Urothelium cell line (cell line): ENCODE data around the gene NR2C2.

Experiments
- DNase-seq: peaks from one replicate; pipeline ENCODE4 v3.0.0; 2011; ENCODE audit warnings: low spot score, mixed read lengths
- FAIRE-seq: peaks from 2 replicates; lab custom pipeline; 2011; peaks lifted over from hg19 to GRCh38; lab: Jason Lieb, UNC

NR2C2 gene

DNA sequence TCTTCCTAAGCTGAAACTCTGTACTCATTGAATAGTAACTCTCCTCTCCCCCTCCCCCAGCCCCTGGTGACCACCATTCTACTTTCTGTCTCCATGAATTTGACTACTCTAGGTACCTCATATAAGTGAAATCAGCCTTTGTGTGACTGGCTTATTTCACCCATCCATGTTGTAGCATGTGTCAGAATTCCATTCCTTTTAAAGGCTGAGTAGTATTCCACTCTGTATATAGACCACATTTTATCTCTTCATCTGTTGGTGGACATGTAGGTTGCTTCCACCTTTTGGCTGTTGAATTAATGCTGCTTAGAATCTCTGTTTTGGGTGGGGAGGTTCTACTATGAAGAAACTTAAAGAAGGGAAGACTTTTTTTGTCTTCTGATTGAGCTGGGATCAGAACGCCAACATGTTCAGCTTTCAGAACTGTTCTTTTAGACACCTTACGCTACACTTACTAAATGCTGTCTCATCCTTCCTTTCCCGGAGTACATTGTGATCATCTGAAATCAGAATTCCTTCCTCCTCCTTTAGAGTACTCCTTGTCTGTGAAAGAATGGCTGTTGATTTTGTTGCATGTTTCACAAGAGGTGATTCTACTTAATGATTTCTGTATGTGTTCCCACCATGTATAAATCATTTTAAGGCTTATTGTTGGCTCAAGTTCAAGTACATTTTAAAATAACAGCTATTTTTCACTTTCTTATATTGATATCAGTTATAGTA lies 67.4 kb downstream of the NR2C2 start:
- DNase-seq (no peak), FAIRE-seq (no peak)

- DNase-seq (no peak), FAIRE-seq (no peak)
These were observed 68.1 kb downstream of the NR2C2 start for GRCh38 chr3:15015456-15015855.

- no peak for DNase-seq
These were observed 69.8 kb downstream of the NR2C2 start for GRCh38 chr3:15017191-15017590.

DNA sequence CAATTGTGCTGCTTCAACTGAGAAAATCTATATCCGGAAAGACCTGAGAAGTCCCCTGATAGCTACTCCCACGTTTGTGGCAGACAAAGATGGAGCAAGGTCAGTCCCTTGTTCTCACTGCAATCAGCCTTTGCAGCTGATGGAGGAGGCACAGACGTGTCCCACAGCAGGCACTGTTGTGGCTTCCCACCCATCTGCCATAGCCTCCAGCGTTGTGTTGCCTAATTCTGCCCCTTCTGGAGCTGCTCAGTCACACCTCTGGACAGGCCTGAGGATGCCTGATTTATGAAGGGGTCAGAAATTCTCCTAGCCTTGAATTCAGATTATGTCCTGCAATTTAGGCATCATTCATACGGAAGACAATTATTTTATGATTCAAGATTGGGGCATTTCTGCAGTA lies 75.9 kb downstream of the NR2C2 start:
- DNase-seq (no peak), FAIRE-seq (no peak)

More at GRCh38 chr3:15017191-15017590, 69.8 kb downstream of the NR2C2 start:
- FAIRE-seq, result no peak

GRCh38 chr3:15023719-15024118 lies 76.3 kb downstream of the NR2C2 start:
- no peak for DNase-seq
- FAIRE-seq, result no peak

- FAIRE-seq (no peak), DNase-seq (no peak)
These were observed 82.2 kb downstream of the NR2C2 start for GRCh38 chr3:15029625-15030024.

DNA sequence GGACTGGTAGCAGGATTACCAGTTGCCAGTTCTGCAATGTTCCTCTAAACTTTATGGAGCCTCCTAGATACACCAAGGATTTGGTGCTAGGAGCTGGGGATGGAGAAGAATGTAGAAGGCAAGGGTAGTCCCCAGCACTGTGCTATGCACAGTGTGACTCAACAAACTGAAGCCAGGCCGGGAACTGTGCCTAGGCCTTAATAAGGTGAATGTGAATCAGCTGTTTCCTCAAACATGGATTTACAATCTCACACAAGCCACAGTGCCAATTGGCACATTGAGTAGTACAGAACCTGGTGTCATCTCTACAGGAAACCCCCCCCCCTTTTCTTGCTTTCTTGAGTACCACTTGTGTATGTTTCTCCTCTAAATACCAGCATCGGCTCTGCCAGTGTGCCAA lies 85.3 kb downstream of the NR2C2 start:
- no peak for FAIRE-seq
- no peak for DNase-seq

DNA sequence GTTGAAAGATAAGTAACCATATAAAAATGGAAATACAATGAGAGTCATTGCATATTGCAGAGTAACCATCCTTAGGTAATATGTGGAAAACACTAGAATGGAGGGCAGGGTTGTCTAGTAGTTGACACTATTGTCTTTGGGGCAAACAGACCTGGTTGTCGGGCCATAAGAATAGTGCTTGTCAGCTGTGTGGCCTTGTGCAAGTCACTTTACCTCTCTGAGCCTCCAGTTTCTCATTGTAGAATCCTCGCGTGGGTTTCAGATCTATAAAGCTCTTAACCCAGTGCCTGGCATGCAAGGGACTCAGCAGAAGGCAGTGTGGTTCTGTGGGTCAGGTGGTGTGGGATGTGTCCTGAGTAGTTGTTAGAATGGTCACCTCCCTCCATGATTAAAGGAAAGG lies 85.7 kb downstream of the NR2C2 start:
- FAIRE-seq (peak; percentile 42), DNase-seq (no peak)

- FAIRE-seq (no peak), DNase-seq (no peak)
These were observed 90.9 kb downstream of the NR2C2 start for GRCh38 chr3:15038306-15038705.

DNA sequence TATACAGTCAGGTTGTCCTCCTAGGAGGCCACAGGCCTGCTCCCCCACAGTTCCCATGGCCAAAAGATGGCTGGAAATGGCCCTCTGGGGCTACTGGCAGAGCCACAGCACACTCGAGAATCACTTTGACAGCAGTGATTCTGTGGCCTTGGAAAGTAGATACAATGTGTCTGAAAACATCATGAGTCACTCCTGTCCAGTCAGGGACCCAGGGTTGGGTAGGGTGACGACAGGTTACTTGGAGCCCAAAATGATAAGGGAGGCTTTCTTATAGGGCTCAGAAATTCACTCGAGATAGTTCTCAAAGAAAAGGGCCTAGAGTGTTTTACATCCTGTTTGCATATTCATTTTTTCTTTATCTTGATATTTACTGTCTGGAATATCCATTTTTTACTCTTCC lies 93.5 kb downstream of the NR2C2 start:
- no peak for DNase-seq
- FAIRE-seq, result no peak

GRCh38 chr3:15041950-15042349 lies 94.6 kb downstream of the NR2C2 start:
- no peak for DNase-seq
- no peak for FAIRE-seq

DNA sequence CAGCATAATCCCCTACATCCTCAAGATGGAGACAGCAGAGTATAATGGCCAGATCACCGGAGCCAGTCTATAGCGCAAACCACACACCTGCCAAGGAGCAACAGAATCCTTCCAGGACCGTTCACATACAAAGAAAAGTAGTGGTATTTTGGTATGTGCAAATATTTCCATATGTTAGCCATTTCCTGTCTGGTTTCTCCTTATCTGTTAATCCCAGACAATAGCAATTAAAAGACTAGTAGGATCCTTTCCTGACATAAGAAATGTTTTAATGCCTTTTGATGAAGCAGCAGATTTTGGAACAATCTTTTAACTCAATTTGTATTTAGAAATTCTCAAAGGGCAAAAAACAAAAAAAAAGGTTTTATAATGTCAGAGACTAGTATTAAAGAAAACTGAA lies 95.6 kb downstream of the NR2C2 start:
- DNase-seq, result no peak
- no peak for FAIRE-seq

- FAIRE-seq, result no peak
These were observed 96.2 kb downstream of the NR2C2 start for GRCh38 chr3:15043408-15044171.

DNA sequence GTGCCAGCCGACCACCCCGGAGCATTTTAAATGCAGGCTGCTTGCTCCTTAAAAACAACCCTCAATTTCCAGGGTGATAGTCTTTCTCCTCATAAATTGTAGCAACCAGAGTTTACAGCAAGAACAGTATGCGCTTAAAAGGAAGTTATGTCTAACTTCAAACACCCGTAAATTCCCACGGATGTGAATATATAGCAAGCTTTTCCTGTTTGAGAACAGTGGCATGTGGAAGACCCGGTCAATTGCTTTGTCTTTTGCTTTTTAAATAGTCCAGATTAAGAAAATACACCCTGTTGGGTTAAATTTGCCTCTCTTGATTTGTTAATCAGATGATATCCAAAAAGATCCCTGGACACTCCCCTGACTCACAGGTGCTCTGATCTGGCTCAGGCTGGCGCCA lies 96.9 kb downstream of the NR2C2 start:
- FAIRE-seq, result no peak
- DNase-seq, result no peak

More at GRCh38 chr3:15043408-15044171, 96.2 kb downstream of the NR2C2 start:
- no peak for DNase-seq

- FAIRE-seq (no peak), DNase-seq (no peak)
These were observed 98.3 kb downstream of the NR2C2 start for GRCh38 chr3:15045667-15046066.

DNA sequence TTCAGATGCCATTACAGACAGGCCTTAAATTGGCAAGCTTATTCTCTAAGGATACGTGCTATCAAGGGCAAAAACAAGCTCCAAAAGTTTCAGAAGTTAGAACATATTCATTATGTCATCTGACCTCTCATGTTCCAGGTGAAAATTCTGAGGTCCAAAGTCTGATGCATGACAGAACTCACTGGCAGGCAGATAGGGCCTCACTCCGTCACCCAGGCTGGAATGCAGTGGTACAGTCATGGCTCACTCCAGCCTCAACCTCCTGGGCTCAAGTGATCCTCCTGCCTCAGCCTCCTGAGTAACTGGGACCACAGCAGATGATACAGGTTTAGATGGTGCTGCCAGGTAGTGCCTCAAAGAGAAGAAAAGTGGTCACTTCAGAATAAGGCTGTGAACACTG lies 102.2 kb downstream of the NR2C2 start:
- FAIRE-seq, result no peak
- no peak for DNase-seq

DNA sequence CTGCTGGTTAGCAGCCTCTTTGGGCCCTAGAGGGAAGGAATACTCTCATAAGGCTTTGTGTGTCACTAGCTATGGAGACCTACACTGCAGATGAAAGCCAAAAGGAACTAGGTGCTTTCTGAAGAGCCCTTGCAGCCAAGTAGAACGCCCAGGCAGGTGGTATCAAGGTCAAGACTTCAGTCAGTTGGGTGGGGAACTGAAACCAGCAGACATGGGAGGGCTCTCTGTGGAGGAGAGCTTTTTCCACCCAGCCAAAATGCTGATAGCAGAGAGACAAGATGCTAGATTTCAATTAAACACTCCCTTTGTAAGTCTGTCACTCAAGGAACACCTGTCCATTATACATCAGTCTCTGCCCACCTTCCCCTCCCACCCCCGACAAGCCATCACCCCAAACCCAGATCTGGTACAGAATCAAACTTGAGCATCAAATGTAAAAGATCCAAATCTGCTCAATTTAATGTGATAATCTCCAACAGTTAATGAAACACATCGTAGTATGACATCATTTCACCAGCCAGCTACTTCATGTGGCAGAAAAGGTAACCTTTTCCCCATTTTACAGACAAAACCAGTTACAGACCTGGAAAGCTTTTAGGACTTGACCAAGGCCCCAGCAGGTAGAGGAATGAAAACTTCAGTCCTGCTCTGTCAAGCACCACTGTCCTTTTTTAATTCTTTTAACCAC lies 103.2 kb downstream of the NR2C2 start:
- DNase-seq (no peak), FAIRE-seq (no peak)

GRCh38 chr3:15051531-15051930 lies 104.1 kb downstream of the NR2C2 start:
- peak; percentile 67 for DNase-seq
- FAIRE-seq, result no peak

- no peak for FAIRE-seq
- no peak for DNase-seq
These were observed 105.2 kb downstream of the NR2C2 start for GRCh38 chr3:15052335-15053242.

- FAIRE-seq, result no peak
These were observed 106.2 kb downstream of the NR2C2 start for GRCh38 chr3:15053541-15053940.

More at GRCh38 chr3:15053541-15053940, 106.2 kb downstream of the NR2C2 start:
- DNase-seq, result no peak
